IPS DF 4.7 (cell line): ENCODE data around the gene OXSR1.
"Not testable (repeated sequence)": the region's sequence is repeated elsewhere in the genome, so short reads cannot be mapped to it uniquely, and the experiment has no call there.

ENCODE experiments used
- DNase-seq: peaks from one replicate; pipeline ENCODE4 v3.0.0-alpha.2; 2013; ENCODE audit warnings: low spot score; ENCODE audit errors: extremely low read depth

Gene OXSR1

GRCh38 chr3:38222032-38222634, 56.8 kb downstream of the OXSR1 start:
- no peak for DNase-seq

- DNase-seq: no peak
Measured at GRCh38 chr3:38224357-38224756, 59.0 kb downstream of the OXSR1 start.

GRCh38 chr3:38226273-38226672, 60.9 kb downstream of the OXSR1 start:
- no peak for DNase-seq

- no peak for DNase-seq
Measured at GRCh38 chr3:38227989-38228388, 62.7 kb downstream of the OXSR1 start.

- no peak for DNase-seq
Measured at GRCh38 chr3:38229036-38229435, 63.7 kb downstream of the OXSR1 start.

- DNase-seq: no peak
Measured at GRCh38 chr3:38232701-38233100, 67.4 kb downstream of the OXSR1 start.

GRCh38 chr3:38235466-38235865, 70.1 kb downstream of the OXSR1 start:
- DNase-seq: no peak

GRCh38 chr3:38238416-38239008, 73.2 kb downstream of the OXSR1 start:
- no peak for DNase-seq

GRCh38 chr3:38242812-38243211, 77.5 kb downstream of the OXSR1 start:
- DNase-seq: not testable (repeated sequence)

- no peak for DNase-seq
Measured at GRCh38 chr3:38245930-38246329, 80.6 kb downstream of the OXSR1 start.

- no peak for DNase-seq
Measured at GRCh38 chr3:38247366-38248035, 82.2 kb downstream of the OXSR1 start.

- DNase-seq: no peak
Measured at GRCh38 chr3:38250198-38250597, 84.9 kb downstream of the OXSR1 start.

- no peak for DNase-seq
Measured at GRCh38 chr3:38251197-38251596, 85.9 kb downstream of the OXSR1 start.

GRCh38 chr3:38253704-38254103, 88.4 kb downstream of the OXSR1 start:
- DNase-seq: no peak

- no peak for DNase-seq
Measured at GRCh38 chr3:38254872-38255271, 89.5 kb downstream of the OXSR1 start.

- DNase-seq: no peak
Measured at GRCh38 chr3:38255627-38256026, 90.3 kb downstream of the OXSR1 start.

GRCh38 chr3:38257583-38257982, 92.2 kb downstream of the OXSR1 start:
- no peak for DNase-seq

GRCh38 chr3:38260474-38260873, 95.1 kb downstream of the OXSR1 start:
- no peak for DNase-seq

GRCh38 chr3:38264353-38264771, 99.0 kb downstream of the OXSR1 start:
- no peak for DNase-seq

- no peak for DNase-seq
Measured at GRCh38 chr3:38264779-38265178, 99.4 kb downstream of the OXSR1 start.

- DNase-seq: no peak
Measured at GRCh38 chr3:38265604-38266307, 100.4 kb downstream of the OXSR1 start, which contains the start of gene SLC22A13. TSS of gene SLC22A13 (plus strand) at chr3:38265812. CDS start at chr3:38265861, 49 bp downstream.

- no peak for DNase-seq
Measured at GRCh38 chr3:38266810-38267209, 101.5 kb downstream of the OXSR1 start.
